ENCODE results near the gene LIN28B. TPM values are rescaled to one million over a fixed set of nuclear protein-coding genes. Genes with fewer than 3 reads are reported as not detected.

Gene LIN28B
- total RNA-seq, 1 donor from 2014 or later, result not detected

GRCh38 chr6:105112577-105112976 is 155.7 kb downstream of the LIN28B start:
- intact Hi-C loops (cut with DNase I), result no loop called here
- Histone ChIP-seq H3K4me1 (no peaks in the 10 kb centered on the region), H3K36me3 (peaks cover 23 to 26% of the 10 kb centered on the region in 2 donors), H3K27me3 (no peaks in the 10 kb centered on the region), H3K4me3 (no peak overlapping the region), H3K27ac (no peak overlapping the region), H3K9me3 (no peaks in the 10 kb centered on the region)
- no peak for TF ChIP-seq CTCF (IDR thresholded peaks at IDR 0.05)
- DNase-seq (ENCODE audit: low spot score in 2 of 2), result no peak

DNA sequence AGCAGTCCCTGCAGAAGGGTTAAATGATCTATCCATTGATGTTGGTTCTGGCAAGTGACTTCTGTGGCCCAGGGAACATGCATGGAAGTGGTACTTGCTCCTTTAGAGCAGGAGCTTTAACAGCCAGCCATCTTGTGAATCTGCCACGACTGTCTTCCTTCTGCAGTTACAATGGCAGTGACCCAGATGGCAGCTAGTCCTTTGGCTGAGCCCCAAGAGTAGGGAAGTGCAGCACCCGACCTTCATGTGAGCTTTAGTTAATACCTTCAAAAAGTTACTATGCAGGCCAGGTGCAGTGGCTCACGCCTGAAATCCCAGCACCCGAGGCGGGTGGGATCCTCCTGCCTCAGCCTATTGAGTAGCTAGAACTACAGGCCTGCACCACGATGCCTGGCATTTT is 156.5 kb downstream of the LIN28B start:
- Histone ChIP-seq H3K27ac (no peak overlapping the region), H3K4me1 (no peaks in the 10 kb centered on the region), H3K36me3 (peaks cover 23 to 29% of the 10 kb centered on the region in 2 donors), H3K9me3 (no peaks in the 10 kb centered on the region), H3K27me3 (no peaks in the 10 kb centered on the region), H3K4me3 (no peak overlapping the region)
- TF ChIP-seq CTCF (IDR thresholded peaks at IDR 0.05), result no peak
- intact Hi-C loops (cut with DNase I), result no loop called here
- DNase-seq (ENCODE audit: low spot score in 2 of 2), result no peak

GRCh38 chr6:105116150-105116549 is 159.2 kb downstream of the LIN28B start:
- Histone ChIP-seq H3K4me1 (no peaks in the 10 kb centered on the region), H3K9me3 (no peaks in the 10 kb centered on the region), H3K27me3 (no peaks in the 10 kb centered on the region), H3K4me3 (no peak overlapping the region), H3K36me3 (peaks cover 26 to 29% of the 10 kb centered on the region in 2 donors), H3K27ac (no peak overlapping the region)
- no peak for TF ChIP-seq CTCF (IDR thresholded peaks at IDR 0.05)
- intact Hi-C loops (cut with DNase I), result no loop called here
- DNase-seq (ENCODE audit: low spot score in 2 of 2), result no peak

GRCh38 chr6:105120570-105120969 is 163.7 kb downstream of the LIN28B start:
- TF ChIP-seq CTCF (IDR thresholded peaks at IDR 0.05), result no peak
- Histone ChIP-seq H3K9me3 (no peaks in the 10 kb centered on the region), H3K4me1 (no peaks in the 10 kb centered on the region), H3K4me3 (no peak overlapping the region), H3K36me3 (peaks cover 21 to 24% of the 10 kb centered on the region in 2 donors), H3K27ac (no peak overlapping the region), H3K27me3 (no peaks in the 10 kb centered on the region)
- DNase-seq (ENCODE audit: low spot score in 2 of 2), result no peak
- intact Hi-C loops (cut with DNase I), result no loop called here

- TF ChIP-seq CTCF (IDR thresholded peaks at IDR 0.05), result no peak
- H3K4me3 ChIP-seq, result no peak overlapping the region
- H3K36me3 ChIP-seq, result peaks cover 16 to 26% of the 10 kb centered on the region in 2 donors
- H3K4me1 ChIP-seq, result no peaks in the 10 kb centered on the region
- intact Hi-C loops (cut with DNase I), result no loop called here
- no peaks in the 10 kb centered on the region for H3K27me3 ChIP-seq
- DNase-seq (ENCODE audit: low spot score in 2 of 2), result no peak
- H3K27ac ChIP-seq, result no peak overlapping the region
- no peaks in the 10 kb centered on the region for H3K9me3 ChIP-seq
Observed at GRCh38 chr6:105121981-105122380, 165.1 kb downstream of the LIN28B start.

GRCh38 chr6:105122717-105123116 is 165.8 kb downstream of the LIN28B start:
- no peaks in the 10 kb centered on the region for H3K9me3 ChIP-seq
- peaks cover 8 to 18% of the 10 kb centered on the region in 2 donors for H3K36me3 ChIP-seq
- no peak overlapping the region for H3K27ac ChIP-seq
- no peaks in the 10 kb centered on the region for H3K27me3 ChIP-seq
- intact Hi-C loops (cut with DNase I), result no loop called here
- no peak for TF ChIP-seq CTCF (IDR thresholded peaks at IDR 0.05)
- DNase-seq (ENCODE audit: low spot score in 2 of 2), result no peak
- no peak overlapping the region for H3K4me3 ChIP-seq
- H3K4me1 ChIP-seq, result no peaks in the 10 kb centered on the region
